Measurements from ENCODE around the gene IFIT1B.

GRCh38 chr10:89419548-89419947 is 41.7 kb downstream of the IFIT1B start:
- TF ChIP-seq SIN3A (IDR thresholded peaks at IDR 0.05; ENCODE audit: borderline replicate concordance, insufficient read depth, low read length) (no peak), REST (IDR thresholded peaks at IDR 0.05; ENCODE audit: insufficient read depth in 1 of 2, low read depth in 2 of 2, low read length in 2 of 2) (no peak)

All from PFSK-1 (cell line).